HuH-7.5 (cell line): ENCODE data around the gene GPX5.
A peak's percentile ranks its signal among the peaks of the same experiment; 100 is the strongest.
"Not testable (repeated sequence)": the region's sequence is repeated elsewhere in the genome, so short reads cannot be mapped to it uniquely, and the experiment has no call there.

Experiments used
- DNase-seq: peaks from one replicate; pipeline ENCODE4 v3.0.0; 2011; ENCODE audit warnings: low spot score

Gene GPX5

DNA sequence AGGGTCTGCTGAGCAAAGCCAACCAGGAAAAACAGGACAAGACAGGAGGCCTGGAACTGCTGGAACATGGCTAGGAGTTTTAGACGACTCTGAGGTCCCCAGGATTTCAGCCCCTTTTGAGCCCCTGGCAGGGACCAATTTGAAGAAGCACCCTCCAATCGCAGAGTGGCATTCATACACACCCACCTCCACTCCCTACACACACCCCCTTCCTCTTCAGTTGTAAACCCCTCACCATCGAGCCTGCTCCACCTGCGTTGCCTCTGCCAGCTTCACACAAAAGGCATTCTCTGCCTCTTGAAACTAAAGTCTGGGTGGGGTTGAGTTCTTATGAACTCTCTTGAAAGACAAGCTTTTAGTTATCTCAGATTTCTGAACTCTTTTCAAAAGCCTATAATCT, 10.0 kb upstream of the GPX5 start, which contains the start of gene GPX6:
GPX6 (minus strand) TSS at position 118 of the 400 bp plus-strand sequence; CDS start at position 68, 50 bp downstream.
- DNase-seq = no peak

DNA sequence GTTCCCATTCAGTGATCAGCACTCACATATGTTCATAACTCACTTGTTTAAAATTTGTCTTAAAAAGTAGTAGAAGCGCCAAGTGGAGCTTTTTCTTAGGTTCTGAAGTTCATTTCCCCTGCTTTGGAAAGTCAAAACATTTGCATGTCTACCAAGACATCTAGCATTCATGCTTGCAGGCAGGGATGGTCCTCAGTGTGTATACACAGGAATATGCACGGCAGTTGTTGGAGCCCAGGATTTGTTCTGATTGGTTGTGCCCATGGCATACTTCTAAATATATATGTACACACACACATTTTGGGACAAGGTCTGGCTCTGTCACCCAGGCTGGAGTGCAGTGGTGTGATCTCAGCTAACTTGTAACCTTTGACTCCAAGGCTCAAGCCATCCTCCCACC, 7.7 kb upstream of the GPX5 start:
- no peak for DNase-seq

DNA sequence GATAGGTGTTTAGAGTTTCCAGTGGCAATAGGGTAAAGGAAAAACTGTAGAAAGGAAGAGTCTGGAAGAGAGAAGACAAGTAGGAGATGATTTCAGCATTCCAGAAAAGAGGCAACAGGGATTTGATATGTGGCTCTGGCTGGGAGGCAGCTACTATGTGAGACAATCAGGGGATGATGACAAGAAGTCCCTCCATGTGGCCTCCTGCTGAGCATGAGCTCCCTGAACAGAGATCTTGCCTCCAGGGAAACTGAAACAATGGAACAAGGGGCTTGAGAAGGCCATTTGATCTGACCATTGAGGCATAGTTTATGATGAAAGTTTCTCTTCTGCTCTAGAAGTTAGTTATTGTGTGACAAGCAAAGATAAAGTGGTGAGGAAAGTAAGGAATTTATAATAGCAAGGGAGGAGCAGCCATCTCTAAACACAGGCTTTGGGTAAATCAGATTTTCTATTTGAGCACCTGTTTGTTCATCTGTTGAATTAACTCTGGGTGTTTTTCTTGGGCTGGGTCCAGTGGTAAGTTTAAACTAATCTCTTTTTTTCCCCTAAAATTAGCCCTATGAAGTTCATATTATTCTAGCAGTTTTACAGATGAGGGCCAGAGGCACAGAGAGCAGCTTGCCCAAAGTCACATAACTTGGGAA, 3.0 kb upstream of the GPX5 start:
- no peak for DNase-seq

DNA sequence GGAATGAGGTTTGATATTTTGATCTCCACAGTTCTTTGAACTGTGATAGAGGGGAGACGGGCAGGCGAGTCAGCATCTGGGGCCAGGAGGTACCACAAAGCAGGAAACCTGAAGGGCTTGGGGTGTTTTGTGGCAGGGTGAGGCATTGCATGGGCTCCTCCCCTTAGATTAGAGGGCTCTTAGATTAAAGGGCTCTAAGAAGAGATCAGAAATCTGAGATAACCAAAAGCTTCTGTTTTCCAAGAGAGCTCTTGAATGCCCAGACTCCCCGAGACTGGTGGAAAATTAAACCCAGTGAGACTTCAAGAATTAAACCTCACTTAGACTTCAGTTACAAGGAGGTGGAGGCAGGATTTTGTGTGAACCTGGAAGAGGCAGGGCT, 2.4 kb upstream of the GPX5 start:
- no peak for DNase-seq

DNA sequence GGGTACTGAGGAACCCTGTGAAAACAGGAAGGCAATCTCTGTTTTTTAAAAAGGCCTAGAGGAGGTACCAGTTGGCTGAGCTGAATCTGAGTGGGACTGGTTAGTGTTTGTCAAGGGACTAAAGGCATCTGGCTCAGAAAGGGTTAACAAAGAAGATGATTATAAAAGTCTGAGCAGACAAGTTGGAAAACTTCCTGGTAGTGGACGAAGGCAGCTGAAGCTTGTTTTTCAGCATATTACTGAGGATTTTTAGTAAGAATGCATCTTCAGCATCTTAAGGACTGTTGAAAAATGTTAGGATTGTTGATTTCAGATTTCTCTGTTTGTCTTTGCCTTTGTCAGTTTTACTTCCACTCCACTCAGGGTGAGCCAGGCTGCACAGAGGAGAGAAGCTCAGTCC, 5.1 kb downstream of the GPX5 start:
- no peak for DNase-seq

DNA sequence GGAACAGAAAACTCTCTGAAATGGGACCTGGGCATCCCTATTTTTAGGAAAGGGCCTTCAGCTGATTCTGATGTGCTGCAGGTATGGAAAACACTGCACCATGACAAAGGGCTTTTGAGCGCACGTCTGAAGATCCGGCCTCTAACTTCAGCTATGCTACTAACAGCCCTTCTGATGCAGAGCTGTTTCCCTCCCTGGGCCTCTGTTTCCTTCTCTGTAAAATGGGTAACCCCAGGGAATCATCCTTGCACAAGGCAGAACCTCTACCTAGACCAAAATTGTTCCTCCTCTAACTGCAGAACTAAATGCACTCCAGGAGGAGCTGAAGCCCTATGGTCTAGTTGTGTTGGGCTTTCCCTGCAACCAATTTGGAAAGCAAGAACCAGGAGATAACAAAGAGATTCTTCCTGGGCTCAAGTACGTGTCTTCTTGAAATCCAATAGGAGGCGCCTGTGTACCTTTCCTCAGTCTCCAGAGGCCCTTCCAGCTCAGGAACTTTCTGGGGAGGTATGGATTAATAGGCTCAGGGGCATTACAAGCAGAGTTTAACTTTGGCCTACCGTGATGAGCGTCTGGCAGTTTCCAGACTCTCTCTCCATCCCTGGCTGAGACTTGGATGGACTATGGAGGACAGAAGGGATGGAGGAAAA, 5.9 kb downstream of the GPX5 start:
- no peak for DNase-seq

DNA sequence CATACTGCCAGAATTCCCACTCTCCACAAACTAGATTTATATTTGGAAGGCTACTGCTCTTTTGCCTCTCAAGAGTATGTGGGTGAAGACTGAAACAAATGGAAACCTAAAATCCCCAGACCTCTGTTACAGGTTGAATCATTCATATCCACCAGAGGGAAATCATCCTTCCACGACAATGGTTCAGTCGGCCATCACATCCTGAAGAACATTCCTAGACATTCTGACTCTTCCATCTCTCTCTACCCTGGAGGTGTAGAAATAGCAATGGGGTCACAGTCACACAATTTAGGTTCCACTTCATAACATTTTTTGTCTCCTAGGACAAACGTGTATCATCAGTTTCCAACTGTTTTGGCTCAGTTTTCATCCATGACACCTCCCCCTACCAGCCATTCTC, 8.6 kb downstream of the GPX5 start:
- DNase-seq = no peak

DNA sequence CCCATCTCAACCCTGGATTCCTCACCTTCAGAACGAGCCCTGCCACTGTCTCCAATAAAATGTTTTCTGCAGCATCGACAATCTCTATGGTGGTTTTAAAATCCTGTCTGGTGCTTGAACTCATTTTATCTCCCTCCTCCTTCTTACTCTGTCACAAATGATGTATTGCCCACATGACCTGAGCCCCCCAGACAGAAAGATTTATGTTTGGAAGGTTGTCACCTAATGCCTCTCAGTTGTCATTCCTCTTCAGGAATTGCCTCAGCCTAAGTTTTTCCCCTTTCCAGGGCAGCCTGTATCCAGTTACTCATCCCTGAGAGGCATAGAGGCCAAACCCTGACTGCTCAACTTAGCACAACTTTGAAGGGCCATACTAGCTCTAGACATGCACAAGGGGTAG, 9.2 kb downstream of the GPX5 start:
- no peak for DNase-seq

DNA sequence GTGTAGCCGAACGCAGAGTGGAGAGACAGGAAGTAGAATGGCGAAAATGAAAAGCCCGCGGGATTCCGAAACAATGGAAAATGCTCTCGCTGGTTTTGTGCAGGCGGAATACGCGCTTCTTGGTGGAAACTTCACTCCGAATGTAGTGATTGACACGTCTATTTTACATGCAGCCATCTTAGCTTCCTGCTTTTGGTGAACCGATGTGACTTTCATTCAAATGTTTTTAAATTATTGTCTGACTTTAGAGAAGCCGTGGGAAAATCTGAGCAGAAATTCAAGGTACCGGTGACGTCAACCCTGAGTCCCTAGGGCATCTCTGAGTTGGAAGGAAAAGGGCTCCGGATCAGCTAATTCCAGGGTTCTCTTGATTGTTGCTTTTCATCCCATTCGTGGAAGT, 11.4 kb downstream of the GPX5 start:
- no peak for DNase-seq

DNA sequence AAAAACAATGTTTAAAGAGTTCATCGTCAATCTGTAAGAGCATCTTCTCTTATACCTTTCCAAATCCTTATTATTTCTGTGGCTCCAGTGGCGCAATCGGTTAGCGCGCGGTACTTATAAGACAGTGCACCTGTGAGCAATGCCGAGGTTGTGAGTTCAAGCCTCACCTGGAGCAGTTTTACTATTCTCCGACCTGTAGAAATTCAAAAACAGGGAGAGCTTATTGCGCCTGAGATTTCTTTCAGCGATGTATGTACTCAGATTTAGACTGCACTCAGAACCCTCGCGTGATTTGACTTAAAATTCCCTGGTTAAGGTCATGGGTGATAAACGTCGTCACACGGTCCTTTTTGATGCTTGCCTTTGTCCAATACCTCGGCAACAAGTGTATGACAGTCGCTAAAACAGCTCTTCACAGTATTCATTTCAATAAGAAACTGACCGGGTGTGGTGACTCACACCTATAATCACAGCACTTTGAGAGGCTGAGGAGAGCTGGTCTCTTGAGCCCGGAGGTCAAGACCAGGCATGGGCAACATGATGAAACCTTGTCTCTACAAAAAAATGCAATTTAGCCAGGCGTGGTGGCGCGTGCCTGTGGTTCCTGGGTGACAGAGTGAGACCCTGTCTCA, 11.9 kb downstream of the GPX5 start:
- DNase-seq = no peak

DNA sequence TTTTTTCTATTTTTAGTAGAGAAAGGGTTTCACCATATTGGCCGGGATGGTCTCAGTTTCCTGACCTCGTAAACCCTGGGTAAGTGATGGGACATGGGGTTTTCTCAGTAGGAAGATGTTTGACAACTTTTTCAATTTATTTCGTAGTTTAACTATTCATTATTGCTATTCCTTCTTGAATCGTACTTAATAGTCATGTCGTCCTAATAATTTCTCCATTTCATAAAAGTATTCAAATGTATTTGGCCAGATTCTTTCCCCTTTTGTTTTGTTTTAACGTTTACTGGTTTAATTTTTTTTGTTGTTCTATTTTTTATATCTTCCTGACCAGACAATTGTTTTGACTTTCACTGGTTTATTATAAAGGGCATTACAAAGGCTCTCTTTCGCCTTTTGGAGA, 16.3 kb downstream of the GPX5 start:
- DNase-seq = no peak

DNA sequence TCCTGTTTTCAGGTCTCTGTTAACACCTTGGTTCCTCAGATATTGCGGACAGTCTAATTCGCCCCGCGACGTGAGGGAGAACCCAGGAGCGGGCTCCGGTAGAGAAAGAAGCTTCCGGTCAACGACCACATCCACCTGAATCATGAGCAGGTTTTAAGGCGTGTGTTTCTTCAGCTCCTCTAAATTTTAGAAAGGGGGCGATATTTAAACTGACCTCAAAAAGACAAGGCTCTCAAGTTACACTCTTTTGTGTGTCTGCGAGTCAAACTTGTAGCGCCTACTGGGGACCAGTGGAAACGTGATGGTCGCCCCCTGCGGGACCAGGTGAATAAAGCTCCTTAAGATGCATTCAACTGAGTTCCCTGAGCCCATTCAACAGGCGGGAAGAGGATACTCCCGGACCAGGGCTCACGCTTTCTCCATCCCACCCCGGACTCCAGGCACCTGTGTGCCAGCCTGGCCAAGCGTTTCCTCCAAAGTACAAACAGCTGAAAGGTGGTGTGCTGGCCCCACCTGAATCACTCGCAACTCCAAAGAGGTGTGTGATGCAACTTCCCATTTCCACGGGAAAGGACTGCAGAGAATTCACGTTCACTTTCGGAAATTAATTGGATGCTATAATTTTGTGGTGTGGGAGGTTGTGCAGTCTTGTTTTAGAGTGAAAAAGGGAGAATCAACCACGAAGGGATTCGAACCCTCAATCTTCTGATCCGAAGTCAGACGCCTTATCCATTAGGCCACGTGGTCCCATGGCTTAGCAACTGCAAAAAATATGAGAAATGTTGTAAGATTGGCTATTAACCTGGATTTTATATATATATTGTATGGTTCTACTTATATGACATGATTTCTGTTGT, 17.0 kb downstream of the GPX5 start:
- peak; percentile 41 for DNase-seq

DNA sequence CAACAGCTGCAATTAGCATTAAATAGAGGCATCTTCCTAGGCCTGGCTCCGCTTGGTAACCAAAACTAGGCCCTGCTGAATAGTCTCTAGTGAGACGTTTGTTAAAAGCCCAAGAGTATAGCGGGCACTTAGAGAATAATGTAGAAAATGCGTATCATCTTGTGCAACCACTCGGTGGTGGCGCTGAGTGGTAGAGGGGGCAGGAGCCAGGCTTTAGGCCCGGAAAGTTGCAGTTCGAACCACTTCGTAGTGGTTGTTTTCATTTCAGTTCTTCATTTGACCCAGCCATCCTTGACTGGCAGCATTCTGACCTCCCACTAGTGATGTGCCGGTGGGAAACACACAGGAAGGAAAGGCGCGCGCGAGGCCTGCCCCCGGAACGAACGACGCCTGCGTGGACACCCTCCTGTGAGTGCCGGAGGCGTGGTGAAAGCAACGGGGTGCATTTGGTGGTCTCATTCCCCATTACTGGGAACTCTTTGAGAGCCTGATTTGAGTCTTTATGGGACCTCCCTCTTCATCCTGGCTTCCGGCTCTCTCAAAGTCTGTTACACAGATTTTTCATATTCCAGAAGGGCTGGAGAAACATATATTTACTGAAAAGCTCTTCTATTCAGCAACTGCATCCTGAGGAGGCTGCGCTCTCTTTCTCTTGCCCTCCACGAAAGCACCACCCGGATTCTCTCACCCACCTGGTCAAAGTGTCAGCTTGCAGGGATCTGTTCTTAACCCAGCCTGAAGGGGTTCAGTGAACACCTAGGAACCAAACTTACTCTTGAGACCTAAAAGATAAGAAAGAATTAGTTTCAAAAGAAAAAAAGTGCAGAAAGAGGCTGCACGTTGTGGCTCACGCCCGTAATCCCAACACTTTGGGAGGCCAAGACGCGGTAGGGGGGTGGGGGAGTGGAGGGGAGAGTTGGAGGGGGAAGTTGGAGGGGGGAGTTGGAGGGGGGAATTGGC, 18.2 kb downstream of the GPX5 start:
- DNase-seq = no peak

DNA sequence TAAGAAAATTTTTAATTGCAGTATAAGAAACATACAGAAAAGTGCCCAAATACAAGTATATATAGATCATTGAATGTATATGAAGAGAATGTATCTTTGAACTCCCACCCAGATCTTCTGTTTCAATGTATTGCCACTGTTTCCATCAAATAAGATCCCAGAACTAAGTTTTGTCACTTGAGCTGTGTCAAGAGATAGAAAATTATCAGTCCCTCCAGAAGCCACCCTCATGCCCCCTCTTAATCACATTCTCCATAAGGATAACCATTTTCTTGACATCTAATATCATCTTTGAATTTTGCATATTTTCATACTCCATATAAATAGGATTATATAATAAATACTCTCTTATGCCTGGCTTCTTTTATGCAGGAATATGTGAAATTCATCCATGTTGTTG, 20.3 kb downstream of the GPX5 start:
- DNase-seq = no peak

DNA sequence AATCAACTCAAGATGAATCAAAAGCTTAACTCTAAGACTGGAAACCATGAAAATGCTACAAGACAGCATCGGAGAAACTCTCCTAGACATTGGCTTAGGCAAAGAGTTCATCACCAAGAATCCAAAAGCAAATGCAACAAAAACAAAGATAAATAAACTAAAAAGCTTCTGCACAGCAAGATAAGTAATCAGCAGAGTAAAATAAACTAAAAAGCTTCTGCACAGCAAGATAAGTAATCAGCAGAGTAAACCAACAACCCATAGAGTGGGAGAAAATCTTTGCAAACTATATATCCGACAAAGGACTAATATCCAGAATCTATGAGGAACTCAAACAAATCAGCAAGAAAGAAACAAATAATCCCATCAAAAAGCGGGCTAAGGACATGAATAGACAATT, 21.3 kb downstream of the GPX5 start:
- not testable (repeated sequence) for DNase-seq

DNA sequence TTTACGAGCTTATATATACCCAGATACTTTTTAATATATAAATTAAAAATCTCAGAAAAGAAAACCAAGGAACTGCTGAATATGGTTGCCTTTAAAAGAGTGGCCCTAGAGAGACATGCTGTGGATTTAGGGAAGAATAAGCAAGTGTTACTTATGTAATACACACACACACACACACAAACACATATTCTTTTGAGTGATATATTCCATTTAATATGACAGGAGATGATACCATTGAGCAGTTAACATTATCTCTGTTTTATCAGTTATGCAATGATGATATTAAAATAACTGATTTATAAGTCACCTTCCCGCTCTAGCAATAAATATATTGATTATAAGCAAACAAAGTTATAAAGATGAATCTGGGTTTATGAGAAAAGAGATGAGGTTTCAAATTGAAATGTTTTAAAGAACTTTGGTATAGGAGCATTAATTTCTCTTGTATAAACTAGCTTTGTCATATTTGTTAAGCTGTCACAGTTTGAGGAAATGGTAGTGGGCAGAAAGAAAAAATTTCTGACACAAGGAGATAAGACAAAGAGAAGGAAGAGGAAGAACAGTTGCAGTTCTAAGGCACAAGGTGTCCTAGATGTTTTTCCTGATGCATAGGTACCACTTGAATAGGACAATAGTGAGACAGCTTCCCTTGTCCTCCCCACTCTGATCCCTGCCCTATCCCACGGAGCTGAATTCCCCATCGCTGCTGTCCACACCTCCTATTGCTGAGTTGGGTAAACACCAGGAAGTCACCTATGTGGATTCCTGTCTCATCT, 26.4 kb downstream of the GPX5 start:
- DNase-seq = no peak

DNA sequence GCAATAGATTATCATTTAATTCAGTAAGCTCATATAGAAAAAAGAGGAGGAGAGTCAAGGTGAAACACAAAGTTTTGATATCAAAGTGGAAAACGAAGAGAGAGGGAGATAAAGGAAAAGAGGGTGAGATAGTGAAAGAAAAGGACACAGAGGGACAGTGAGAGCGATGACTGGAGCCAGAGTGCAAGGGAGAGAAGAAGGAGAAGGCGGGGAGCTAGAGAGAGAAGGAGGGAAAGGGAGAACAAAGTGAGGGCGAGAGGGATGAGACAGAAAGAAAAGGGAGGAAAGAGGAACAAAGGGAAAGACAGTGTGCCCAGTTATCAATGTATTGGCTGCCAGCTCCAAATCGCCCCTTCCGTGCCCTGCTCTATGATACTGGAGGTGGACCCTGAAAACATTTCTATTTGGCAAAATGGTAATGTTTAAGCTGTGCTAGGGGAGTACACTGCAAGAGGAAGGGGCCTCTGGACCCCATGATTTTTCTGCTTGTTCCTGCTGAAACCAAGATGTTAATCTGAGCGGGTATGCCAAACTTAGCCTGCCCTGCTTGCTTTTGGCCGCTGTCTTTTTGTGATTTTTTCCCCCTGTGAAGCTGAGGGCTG, 27.8 kb downstream of the GPX5 start:
- no peak for DNase-seq

DNA sequence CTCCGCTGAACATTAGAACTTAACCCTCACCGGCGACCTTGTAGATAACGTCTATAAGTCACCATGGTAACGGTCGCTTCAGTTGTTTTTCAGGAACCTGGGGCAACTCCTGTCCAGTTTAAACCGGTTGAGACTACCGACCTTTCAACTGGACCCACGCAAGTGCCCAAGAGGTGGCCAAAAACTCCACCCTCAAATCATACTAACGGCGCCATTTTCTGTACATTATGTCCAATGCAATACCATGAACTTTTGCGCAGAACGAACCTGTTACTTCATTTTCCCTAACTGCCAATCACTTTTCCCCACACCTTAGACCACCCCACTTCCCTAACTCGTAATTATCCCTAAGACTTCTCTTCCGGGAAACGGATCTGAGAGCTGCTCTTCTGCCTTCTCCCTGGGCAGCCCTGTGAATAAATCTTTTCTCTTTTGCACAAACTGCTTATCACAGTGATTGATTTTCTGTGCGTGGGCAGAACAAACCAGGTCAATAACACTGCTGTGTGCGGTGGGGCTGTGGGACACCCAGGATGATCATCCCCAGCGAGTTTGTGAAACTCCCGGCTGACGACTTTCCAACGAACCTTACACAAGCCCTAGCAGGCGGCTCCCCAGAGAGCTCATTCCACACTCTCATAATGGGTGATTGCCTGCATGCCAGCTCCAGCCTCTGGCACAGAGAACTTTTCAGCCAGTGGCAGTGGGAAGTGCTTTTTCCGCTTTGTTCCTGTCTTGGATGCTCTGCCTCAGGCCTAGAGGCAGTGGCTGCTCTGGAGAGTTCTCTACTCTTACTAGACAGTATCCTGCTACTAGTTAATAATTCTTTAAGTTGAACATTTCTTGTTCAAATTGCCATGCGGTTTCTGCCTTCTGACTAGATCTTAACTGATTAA, 28.6 kb downstream of the GPX5 start:
- no peak for DNase-seq

DNA sequence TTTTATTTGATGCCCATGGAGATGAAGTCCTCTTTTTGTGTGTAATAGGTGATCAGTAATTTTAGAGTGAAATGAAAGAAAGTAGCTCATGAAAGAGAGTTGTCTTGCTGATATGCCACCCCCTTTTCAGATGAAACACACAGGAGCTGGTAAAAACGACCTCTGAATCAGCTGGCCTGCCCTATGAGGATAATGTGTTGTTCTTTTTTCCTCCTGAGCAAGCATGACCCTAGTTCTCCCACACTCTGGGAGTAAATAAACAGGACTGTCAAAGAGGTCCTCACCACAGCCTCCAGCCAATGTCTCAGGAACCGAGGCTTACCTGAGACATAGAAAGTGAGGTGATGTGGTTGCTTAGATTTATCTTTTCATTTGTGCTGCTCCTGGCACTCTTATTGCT, 29.5 kb downstream of the GPX5 start:
- no peak for DNase-seq
